GM19099 (cell line): ENCODE results near the gene YPEL3.
A peak's percentile ranks its signal among the peaks of the same experiment; 100 is the strongest.

ENCODE experiments used
- POLR2A ChIP-seq: IDR thresholded peaks from 3 replicates; pipeline ENCODE4 v1.6.1; 2011; ENCODE audit warnings: low read depth; ENCODE audit not compliant: insufficient read length; ENCODE audit errors: extremely low read depth

YPEL3 gene

GRCh38 chr16:30087181-30087898 is 8.7 kb downstream of the YPEL3 start:
- TF ChIP-seq POLR2A: no peak

- TF ChIP-seq POLR2A: no peak
Observed at GRCh38 chr16:30086291-30087140, 9.5 kb downstream of the YPEL3 start.

- TF ChIP-seq POLR2A: no peak
Observed at GRCh38 chr16:30085820-30086219, 10.2 kb downstream of the YPEL3 start.

GRCh38 chr16:30085247-30085646 is 10.8 kb downstream of the YPEL3 start:
- TF ChIP-seq POLR2A: no peak

GRCh38 chr16:30084816-30085159 is 11.2 kb downstream of the YPEL3 start:
- TF ChIP-seq POLR2A: no peak

- TF ChIP-seq POLR2A: no peak
Observed at GRCh38 chr16:30084096-30084815, 11.8 kb downstream of the YPEL3 start.

- no peak for TF ChIP-seq POLR2A
Observed at GRCh38 chr16:30083216-30084055, 12.6 kb downstream of the YPEL3 start.

GRCh38 chr16:30082545-30083090 is 13.4 kb downstream of the YPEL3 start:
- TF ChIP-seq POLR2A: no peak

GRCh38 chr16:30079480-30079879 is 16.5 kb downstream of the YPEL3 start:
- no peak for TF ChIP-seq POLR2A

GRCh38 chr16:30078744-30079143 is 17.3 kb downstream of the YPEL3 start:
- TF ChIP-seq POLR2A: no peak

GRCh38 chr16:30077656-30078055 is 18.4 kb downstream of the YPEL3 start:
- TF ChIP-seq POLR2A: no peak

GRCh38 chr16:30076276-30076791 is 19.7 kb downstream of the YPEL3 start:
- TF ChIP-seq POLR2A: no peak

GRCh38 chr16:30075503-30076275 is 20.3 kb downstream of the YPEL3 start, which contains the start of gene PPP4C:
Gene PPP4C, plus strand, starts transcription at chr16:30075994. Its CDS starts 384 bp downstream, at chr16:30076378.
- TF ChIP-seq POLR2A: peak; percentile 95

- TF ChIP-seq POLR2A: no peak
Observed at GRCh38 chr16:30070490-30070889, 25.5 kb downstream of the YPEL3 start.
